ENCODE measurements around the gene SORCS3. TPM values are rescaled to one million over a fixed set of nuclear protein-coding genes. Genes with fewer than 3 reads are reported as not detected.

SORCS3 gene
- total RNA-seq, 1 experiment from 2014 or later, result 0.04 TPM

DNA sequence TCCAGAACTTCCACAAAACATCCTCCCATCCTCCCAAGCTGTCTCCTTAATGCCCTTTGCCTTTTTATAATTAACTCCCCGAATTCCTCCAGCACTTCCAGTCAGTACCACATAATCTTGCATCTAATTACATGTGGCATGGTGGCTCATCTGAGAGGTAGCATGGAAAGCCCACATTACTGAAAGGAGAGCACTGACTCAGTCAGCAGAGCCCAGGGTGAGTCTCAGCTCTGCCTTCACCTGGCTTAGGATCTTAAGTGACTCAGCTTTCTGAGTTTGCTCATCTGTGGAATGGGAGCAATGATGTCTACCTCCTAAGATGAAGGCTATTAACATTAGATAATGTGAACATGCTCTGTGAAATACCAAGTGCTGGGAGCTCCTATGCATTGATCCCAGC is 433.9 kb downstream of the SORCS3 start:
- H3K9me3 Mint-ChIP-seq, result no peaks in the 10 kb centered on the region

More for the DNA sequence above, 433.9 kb downstream of the SORCS3 start:
- H4K8ac ChIP-seq (replicated peaks; ENCODE audit: insufficient read length, low read depth, low read length), result no peak overlapping the region
- H3K79me1 ChIP-seq (ENCODE audit: insufficient read depth, low read depth, low read length, poor library complexity, severe bottlenecking), result no peaks in the 10 kb centered on the region
- H3K36me3 Mint-ChIP-seq (ENCODE audit: insufficient read depth in 1 of 3, low read depth in 3 of 3), result no peaks in the 10 kb centered on the region
- no peak overlapping the region for H3K18ac ChIP-seq (ENCODE audit: insufficient read length, low read depth, low read length)
- no peak overlapping the region for H2BK15ac ChIP-seq (ENCODE audit: low read depth, low read length)
- TF ChIP-seq, protein P1, sequence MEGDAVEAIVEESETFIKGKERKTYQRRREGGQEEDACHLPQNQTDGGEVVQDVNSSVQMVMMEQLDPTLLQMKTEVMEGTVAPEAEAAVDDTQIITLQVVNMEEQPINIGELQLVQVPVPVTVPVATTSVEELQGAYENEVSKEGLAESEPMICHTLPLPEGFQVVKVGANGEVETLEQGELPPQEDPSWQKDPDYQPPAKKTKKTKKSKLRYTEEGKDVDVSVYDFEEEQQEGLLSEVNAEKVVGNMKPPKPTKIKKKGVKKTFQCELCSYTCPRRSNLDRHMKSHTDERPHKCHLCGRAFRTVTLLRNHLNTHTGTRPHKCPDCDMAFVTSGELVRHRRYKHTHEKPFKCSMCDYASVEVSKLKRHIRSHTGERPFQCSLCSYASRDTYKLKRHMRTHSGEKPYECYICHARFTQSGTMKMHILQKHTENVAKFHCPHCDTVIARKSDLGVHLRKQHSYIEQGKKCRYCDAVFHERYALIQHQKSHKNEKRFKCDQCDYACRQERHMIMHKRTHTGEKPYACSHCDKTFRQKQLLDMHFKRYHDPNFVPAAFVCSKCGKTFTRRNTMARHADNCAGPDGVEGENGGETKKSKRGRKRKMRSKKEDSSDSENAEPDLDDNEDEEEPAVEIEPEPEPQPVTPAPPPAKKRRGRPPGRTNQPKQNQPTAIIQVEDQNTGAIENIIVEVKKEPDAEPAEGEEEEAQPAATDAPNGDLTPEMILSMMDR (conservative IDR thresholded peaks at IDR 0.05), result no peak
- no peak overlapping the region for H3T11ph ChIP-seq (ENCODE audit: low read length)
- no peak for DNase-seq
- no peak overlapping the region for H3K27ac ChIP-seq (ENCODE audit: insufficient read length, low read depth, low read length)
- H3K79me2 ChIP-seq (ENCODE audit: insufficient read depth, low read length), result no peaks in the 10 kb centered on the region
- no peak overlapping the region for H4K91ac ChIP-seq (ENCODE audit: insufficient read length, low read depth, low read length)
- H2AFZ ChIP-seq (ENCODE audit: low read length), result no peak overlapping the region
- H3K14ac ChIP-seq (ENCODE audit: insufficient read depth, low read length), result no peak overlapping the region
- no peak overlapping the region for H3K4me3 Mint-ChIP-seq
- H3K27ac Mint-ChIP-seq, result no peak overlapping the region
- no peaks in the 10 kb centered on the region; a peak in 1 of 4 replicates for H3K4me1 Mint-ChIP-seq
- no peaks in the 10 kb centered on the region for H3K9me3 ChIP-seq (ENCODE audit: control insufficient read depth, low read depth, low read length)
- no peaks in the 10 kb centered on the region for H3K23me2 ChIP-seq (ENCODE audit: insufficient read length, low read depth, low read length, poor library complexity, severe bottlenecking)
- no peak overlapping the region for H3K4me2 ChIP-seq (ENCODE audit: insufficient read depth, insufficient read length, low read length)
- H2AK5ac ChIP-seq (ENCODE audit: insufficient read length, low read length), result no peak overlapping the region
- WGBS (ENCODE audit: extremely low coverage, insufficient read length, low lambda C conversion rate), result no CpG with 5 or more reads among the region's 1 CpG
- no peak overlapping the region for H3K9ac ChIP-seq (ENCODE audit: extremely low read depth, insufficient read length, low read length)
- no peak overlapping the region for H2BK120ac ChIP-seq (ENCODE audit: low read depth, low read length, poor library complexity, severe bottlenecking)
- no peaks in the 10 kb centered on the region for H4K20me1 ChIP-seq (ENCODE audit: control insufficient read depth, insufficient read depth, insufficient read length)
- no peaks in the 10 kb centered on the region for H3K27me3 Mint-ChIP-seq (ENCODE audit: low read depth)
- H3K4ac ChIP-seq (ENCODE audit: low read depth, low read length), result no peak overlapping the region
- no peak overlapping the region for H3K56ac ChIP-seq (ENCODE audit: insufficient read length, low read depth, low read length)
- H2BK5ac ChIP-seq (ENCODE audit: insufficient read length, low read length), result no peak overlapping the region
- H2BK20ac ChIP-seq (ENCODE audit: low read depth, low read length, poor library complexity, severe bottlenecking), result no peak overlapping the region
- no peak overlapping the region for H4K5ac ChIP-seq (ENCODE audit: insufficient read length, low read depth, low read length)
- no peaks in the 10 kb centered on the region for H3K4me1 ChIP-seq (ENCODE audit: insufficient read depth, low read length)
- no peak overlapping the region for H3K23ac ChIP-seq (ENCODE audit: insufficient read length, low read depth, low read length)
- no peak overlapping the region for H2BK12ac ChIP-seq (ENCODE audit: insufficient read length, low read depth, low read length)
- no peaks in the 10 kb centered on the region for H3K27me3 ChIP-seq (ENCODE audit: insufficient read depth, low read length)

Measured in H9 (cell line).